Stimulated activated CD4-positive, alpha-beta T cell treated with anti-CD3 and anti-CD28 coated beads, TNF-alpha, amount 100 ng/mL, for 48 hours (primary cell): Measurements from ENCODE around the gene IGF1R.

Experiments used
- DNase-seq, 3 donors: peaks; one replicate each; pipeline ENCODE4 v3.0.0-alpha.2; 2020; ENCODE audit warnings: low read depth in 3 of 3

IGF1R gene

GRCh38 chr15:98725874-98726273, 77.5 kb downstream of the IGF1R start:
- no peak for DNase-seq

- no peak for DNase-seq
These were observed 79.0 kb downstream of the IGF1R start for GRCh38 chr15:98727115-98728040.

- DNase-seq, result no peak
These were observed 79.9 kb downstream of the IGF1R start for GRCh38 chr15:98728082-98728810.

- no peak for DNase-seq
These were observed 80.4 kb downstream of the IGF1R start for GRCh38 chr15:98728811-98729160.

- DNase-seq, result no peak
These were observed 81.2 kb downstream of the IGF1R start for GRCh38 chr15:98729446-98730042.

GRCh38 chr15:98730860-98731711, 82.7 kb downstream of the IGF1R start:
- DNase-seq, result no peak

GRCh38 chr15:98731712-98732450, 83.5 kb downstream of the IGF1R start:
- no peak for DNase-seq

GRCh38 chr15:98733098-98733497, 84.8 kb downstream of the IGF1R start:
- DNase-seq, result no peak

GRCh38 chr15:98734466-98735199, 86.3 kb downstream of the IGF1R start:
- no peak for DNase-seq

GRCh38 chr15:98735304-98735703, 87.0 kb downstream of the IGF1R start:
- DNase-seq, result no peak

GRCh38 chr15:98735895-98736617, 87.7 kb downstream of the IGF1R start:
- DNase-seq, result no peak

- no peak for DNase-seq
These were observed 88.8 kb downstream of the IGF1R start for GRCh38 chr15:98737159-98737558.

GRCh38 chr15:98737721-98738120, 89.4 kb downstream of the IGF1R start:
- no peak for DNase-seq

GRCh38 chr15:98738689-98739401, 90.5 kb downstream of the IGF1R start:
- no peak for DNase-seq

- no peak for DNase-seq
These were observed 92.0 kb downstream of the IGF1R start for GRCh38 chr15:98740295-98740694.

- no peak for DNase-seq
These were observed 92.6 kb downstream of the IGF1R start for GRCh38 chr15:98740963-98741362.

- no peak for DNase-seq
These were observed 94.8 kb downstream of the IGF1R start for GRCh38 chr15:98743177-98743576.

- DNase-seq, result no peak
These were observed 96.2 kb downstream of the IGF1R start for GRCh38 chr15:98744506-98744905.

GRCh38 chr15:98745179-98745578, 96.8 kb downstream of the IGF1R start:
- no peak for DNase-seq
